BE2C (cell line): Measurements from ENCODE around the gene TAF1C.

Experiments
- DNase-seq: peaks from one replicate; pipeline ENCODE4 v3.0.0-alpha.2; 2020
- H3K27me3 ChIP-seq: fragments of 250-450 bp; sonication (Bioruptor Pico); 2 replicates; pipeline ENCODE4 v1.5.1; 2020; ENCODE audit warnings: mild to moderate bottlenecking
- H3K36me3 ChIP-seq: fragments of 250-450 bp; sonication (Bioruptor Pico); 2 replicates; pipeline ENCODE4 v1.5.1; 2020; ENCODE audit warnings: mild to moderate bottlenecking
- H3K4me1 ChIP-seq: fragments of 250-450 bp; sonication (Bioruptor Pico); 2 replicates; pipeline ENCODE4 v1.5.1; 2020
- H3K4me3 ChIP-seq: 2 replicates; pipeline ENCODE4 v1.5.1; 2011; ENCODE audit warnings: low read depth, low read length
- H3K9me3 ChIP-seq: fragments of 250-450 bp; sonication (Bioruptor Pico); 2 replicates; pipeline ENCODE4 v1.5.1; 2020
- CTCF ChIP-seq: IDR thresholded peaks from 2 replicates; pipeline ENCODE4 v1.5.1; 2012; ENCODE audit warnings: mild to moderate bottlenecking, low read depth, low read length

The TAF1C gene

GRCh38 chr16:84214451-84215066 lies 27.7 kb upstream of the TAF1C start:
- Histone ChIP-seq H3K36me3 (no peaks in the 10 kb centered on the region), H3K9me3 (no peaks in the 10 kb centered on the region), H3K4me1 (peaks cover 11% of the 10 kb centered on the region), H3K27me3 (no peaks in the 10 kb centered on the region), H3K4me3 (no peak overlapping the region)
- no peak for TF ChIP-seq CTCF
- no peak for DNase-seq

GRCh38 chr16:84212631-84213030 lies 25.8 kb upstream of the TAF1C start:
- no peak for DNase-seq
- Histone ChIP-seq H3K4me3 (no peak overlapping the region), H3K36me3 (no peaks in the 10 kb centered on the region), H3K4me1 (peaks cover 13% of the 10 kb centered on the region), H3K9me3 (no peaks in the 10 kb centered on the region), H3K27me3 (no peaks in the 10 kb centered on the region)
- TF ChIP-seq CTCF, result no peak

GRCh38 chr16:84212154-84212553 lies 25.3 kb upstream of the TAF1C start:
- TF ChIP-seq CTCF, result no peak
- no peak for DNase-seq
- no peaks in the 10 kb centered on the region for H3K9me3 ChIP-seq

GRCh38 chr16:84209989-84210388 lies 23.1 kb upstream of the TAF1C start:
- Histone ChIP-seq H3K27me3 (no peaks in the 10 kb centered on the region), H3K4me1 (peaks cover 9% of the 10 kb centered on the region), H3K9me3 (no peaks in the 10 kb centered on the region), H3K4me3 (no peak overlapping the region), H3K36me3 (no peaks in the 10 kb centered on the region)
- TF ChIP-seq CTCF, result no peak
- no peak for DNase-seq

More at GRCh38 chr16:84212154-84212553, 25.3 kb upstream of the TAF1C start:
- no peaks in the 10 kb centered on the region for H3K36me3 ChIP-seq
- no peaks in the 10 kb centered on the region for H3K27me3 ChIP-seq
- H3K4me3 ChIP-seq, result no peak overlapping the region
- peaks cover 13% of the 10 kb centered on the region for H3K4me1 ChIP-seq

- no peak for TF ChIP-seq CTCF
- no peaks in the 10 kb centered on the region for H3K36me3 ChIP-seq
- H3K4me1 ChIP-seq, result peaks cover 7% of the 10 kb centered on the region
- H3K9me3 ChIP-seq, result no peaks in the 10 kb centered on the region
- H3K4me3 ChIP-seq, result no peak overlapping the region
- no peak for DNase-seq
- no peaks in the 10 kb centered on the region for H3K27me3 ChIP-seq
Measured at GRCh38 chr16:84207879-84208278, 21.0 kb upstream of the TAF1C start.

- Histone ChIP-seq H3K36me3 (no peaks in the 10 kb centered on the region), H3K9me3 (no peaks in the 10 kb centered on the region), H3K4me3 (no peak overlapping the region), H3K27me3 (no peaks in the 10 kb centered on the region), H3K4me1 (peaks cover 7% of the 10 kb centered on the region)
- DNase-seq, result no peak
- no peak for TF ChIP-seq CTCF
Measured at GRCh38 chr16:84207251-84207650, 20.4 kb upstream of the TAF1C start.
